GM21447 (cell line): ENCODE data around the gene RREB1.
"Not testable (repeated sequence)": the region's sequence is repeated elsewhere in the genome, so short reads cannot be mapped to it uniquely, and the experiment has no call there.

Experiments used
- ATAC-seq: cut with Tn5 transposase; IDR thresholded peaks from one replicate; pipeline ENCODE4 v1.9.1; 2021; ENCODE audit not compliant: unreplicated experiment

Gene RREB1

DNA sequence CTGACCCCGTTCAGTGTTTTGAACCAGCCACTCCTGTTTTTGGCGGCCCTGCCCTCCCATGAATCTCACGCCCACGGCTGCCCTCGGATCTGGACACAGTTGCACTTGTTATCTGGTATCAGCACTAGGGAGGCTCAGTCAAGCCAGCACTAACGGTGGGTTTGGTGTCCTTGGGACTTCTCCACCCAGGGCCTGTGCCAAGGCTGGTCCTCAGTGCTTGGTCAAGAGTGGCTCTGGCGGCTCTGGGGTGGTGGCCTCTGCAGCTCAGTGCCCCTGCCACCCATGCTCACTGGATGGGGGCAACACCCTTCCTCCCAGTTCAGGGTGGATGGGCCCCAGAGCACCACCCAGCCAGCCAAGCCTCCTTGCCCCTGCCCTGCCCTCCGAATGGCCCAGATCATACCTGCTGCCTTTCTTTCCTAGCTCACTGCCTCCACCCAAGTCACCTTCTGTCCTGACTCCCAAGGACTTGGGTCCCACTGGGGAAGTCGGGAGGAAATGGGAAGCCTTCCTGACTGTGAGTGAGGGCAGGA, 150.5 kb downstream of the RREB1 start:
- ATAC-seq = no peak

DNA sequence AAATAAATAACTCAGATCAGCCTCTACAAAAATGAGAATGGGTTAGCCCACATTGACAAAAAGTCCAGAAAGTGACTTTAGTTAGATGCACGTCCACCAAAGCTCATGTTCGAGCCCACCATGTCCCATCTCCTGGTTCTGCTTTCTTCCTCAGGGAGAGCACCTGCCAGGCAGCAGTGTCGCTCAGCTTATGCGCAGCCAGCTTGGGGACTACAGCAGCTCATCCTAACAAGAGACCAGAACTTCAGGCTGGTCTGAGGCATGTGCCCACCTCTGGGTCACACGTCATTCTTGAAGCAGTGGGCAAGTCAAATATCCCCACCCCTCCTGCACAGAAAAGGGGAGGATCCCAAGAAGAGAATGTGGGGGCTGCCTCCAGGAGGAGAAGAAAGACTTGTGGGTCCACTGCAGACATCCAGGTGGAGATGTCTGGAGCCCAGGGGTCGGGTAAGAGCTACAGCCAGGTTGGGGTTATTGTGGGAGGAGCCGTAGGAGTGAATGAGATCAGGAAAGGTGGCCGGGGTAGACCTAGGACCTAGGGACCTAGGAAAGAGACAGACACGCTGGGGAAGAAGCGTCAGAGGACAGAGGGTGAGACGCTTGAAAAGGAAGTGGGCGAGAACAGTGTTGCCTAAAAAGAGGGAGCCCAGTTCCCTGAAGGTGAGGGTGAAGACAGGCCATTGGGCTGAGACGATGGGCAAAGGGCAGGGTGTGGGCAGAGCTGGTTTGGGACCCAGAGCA, 152.7 kb downstream of the RREB1 start:
- no peak for ATAC-seq

DNA sequence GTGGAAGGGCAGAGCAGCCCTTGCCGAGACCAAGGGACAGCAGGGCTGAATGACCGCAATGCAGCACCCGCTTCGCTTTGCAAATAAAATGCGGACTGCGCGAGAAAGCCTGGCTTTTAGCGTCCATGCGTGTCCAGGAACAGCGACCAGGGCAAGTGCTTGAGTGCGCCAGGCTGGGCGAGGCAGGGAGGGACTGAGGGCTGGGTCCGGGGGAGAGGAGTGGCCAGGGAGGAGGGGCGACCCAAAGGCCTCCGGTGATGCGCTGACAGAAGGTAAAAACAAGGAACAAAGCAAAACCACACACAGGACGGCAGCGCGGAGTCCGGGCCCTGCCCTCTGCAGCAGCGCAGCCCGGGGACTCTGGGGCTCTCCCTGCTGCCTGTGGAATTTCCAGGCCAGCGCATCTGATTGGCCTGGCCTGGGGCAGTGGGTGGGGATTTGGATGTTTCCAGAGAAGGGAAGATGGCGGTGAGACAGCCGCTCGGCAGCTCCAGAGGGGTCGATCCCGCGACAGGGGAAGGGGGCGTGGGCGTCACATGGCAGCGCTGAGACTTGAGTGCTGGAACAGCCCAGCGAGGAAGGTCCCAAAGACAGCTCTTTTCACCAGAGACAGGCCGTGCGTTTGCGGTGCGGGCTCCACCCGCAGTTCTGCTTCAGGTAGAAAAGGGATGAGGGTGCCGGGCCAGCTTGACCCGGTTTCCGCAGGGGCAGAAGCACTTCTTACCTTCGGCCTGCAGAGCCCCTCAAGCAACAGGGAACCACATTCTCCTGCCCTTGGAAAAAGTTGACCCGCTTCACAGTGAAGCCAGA, 153.5 kb downstream of the RREB1 start:
- ATAC-seq = peak; percentile 81

DNA sequence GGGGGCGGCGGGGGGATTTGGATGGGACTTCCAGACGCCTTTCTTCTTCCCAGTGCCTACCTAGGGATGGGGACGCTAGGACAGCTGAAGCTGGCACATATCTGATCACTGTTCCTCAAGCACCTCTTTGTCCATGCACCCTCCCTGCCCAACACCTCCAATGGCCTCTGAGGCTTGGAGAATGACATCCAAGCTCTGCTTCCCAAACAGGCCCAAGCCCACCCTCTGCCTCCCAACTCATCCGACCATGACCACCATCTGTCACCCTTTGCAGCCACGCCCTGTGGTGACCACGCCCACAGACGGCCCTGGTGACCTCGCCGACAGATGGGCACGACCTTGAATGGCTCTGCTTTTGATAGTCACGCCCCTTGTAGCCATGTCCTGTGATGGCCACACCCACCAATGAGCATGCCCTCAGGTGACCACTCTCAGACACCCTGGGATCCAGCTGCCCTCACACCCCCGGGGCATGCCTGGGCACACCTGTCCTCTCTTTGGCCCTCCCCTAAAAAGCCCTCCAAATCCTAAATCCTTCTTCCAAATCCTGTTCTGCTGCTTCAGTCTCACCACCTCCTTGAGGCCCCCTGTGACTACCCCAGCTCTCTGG, 154.2 kb downstream of the RREB1 start:
- ATAC-seq = no peak

DNA sequence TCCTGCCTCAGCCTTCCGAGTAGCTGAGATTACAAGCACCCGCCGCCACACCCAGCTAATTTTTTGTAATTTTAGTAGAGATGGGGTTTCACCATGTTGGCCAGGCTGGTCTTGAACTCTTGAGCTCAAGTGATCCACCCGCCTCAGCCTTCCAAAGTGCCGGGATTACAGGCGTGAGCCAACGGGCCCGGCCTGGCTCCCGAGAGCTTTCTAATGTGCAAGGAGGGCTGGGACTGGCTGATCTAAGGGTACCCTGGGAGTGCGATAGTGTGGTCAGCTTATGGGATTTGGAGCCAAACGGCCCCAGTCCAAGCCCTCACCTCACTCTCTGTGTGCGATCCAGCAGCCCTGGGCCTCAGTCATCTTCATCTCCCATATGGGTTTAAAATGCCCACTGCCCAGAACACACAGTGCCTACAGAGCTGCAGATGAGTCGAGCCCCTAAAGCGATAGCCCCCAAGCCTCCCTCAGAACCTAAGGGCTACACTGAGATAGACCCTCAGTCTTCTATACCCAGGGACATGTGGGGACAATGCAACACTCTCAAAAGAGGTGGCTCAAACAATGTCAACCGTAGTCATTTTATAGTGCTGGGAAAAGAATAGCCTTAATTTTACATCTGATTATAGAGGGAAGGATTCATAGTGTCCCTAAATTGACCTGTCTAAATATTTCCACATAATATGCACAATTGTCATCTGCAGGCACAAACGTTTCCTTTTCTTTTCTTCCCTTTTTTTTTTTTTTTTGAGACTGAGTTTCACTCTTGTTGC, 155.2 kb downstream of the RREB1 start:
- no peak for ATAC-seq

DNA sequence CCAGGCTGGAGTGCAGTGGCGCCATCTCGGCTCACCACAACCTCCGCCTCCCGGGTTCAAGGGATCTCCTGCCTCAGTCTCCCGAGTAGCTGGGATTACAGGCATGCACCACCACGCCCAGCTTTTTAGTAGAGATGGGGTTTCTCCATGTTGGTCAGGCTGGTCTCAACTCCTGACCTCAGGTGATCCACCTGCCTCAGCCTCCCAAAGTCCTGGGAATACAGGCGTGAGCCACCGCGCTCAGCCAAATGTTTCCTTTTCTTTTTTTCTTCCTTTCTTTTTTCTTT, 155.7 kb downstream of the RREB1 start:
- not testable (repeated sequence) for ATAC-seq

DNA sequence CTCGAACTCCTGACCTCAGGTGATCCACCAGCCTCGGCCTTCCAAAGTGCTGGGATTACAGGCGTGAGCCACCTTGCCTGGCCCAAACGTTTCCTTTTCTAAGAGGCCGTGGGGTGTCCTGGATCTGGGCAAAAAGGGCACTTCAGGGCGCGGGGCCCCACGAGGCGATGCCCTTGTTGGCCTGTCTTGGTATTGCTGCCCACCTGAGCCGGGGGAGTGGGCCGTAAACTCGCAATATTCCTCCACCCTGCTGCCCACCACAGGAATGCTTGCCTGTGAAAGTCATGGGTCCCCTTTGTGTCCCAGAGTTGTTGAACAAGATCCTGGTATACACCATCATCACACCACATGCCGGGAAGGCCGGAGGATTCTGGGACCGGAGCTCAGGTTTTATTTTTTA, 156.3 kb downstream of the RREB1 start:
- ATAC-seq = no peak

DNA sequence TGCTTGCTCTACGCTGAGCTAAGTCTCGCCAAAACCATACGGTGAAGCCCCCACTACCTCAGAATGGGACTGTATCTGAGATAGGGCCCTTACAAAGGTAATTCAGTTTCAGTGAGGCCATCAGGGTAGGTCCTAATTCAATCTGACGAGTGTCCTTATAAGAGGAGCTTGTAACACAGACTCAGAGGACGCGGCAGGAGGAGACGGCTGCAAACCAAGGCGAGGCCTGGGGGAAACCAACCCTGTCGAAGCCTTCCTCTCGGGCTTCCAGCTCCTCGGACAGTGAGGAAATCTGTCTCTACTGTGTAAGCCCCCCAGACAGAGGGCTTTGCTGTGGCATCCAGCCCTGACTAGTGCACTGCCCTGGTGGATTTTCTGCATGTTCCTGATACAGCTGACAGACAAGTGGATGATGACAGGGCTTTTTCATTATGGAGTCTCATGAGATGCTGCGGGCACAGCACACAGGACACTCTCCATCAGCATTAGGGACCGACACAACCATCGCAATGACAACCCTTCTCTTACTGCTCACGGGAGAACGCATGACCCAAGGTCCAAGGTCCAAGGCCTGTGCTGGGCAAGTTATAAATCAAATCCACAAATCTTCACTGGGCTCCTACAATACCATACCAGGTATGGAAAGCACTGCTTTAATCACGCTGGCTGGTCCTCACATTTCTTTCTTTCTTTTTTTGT, 157.1 kb downstream of the RREB1 start:
- ATAC-seq = no peak

DNA sequence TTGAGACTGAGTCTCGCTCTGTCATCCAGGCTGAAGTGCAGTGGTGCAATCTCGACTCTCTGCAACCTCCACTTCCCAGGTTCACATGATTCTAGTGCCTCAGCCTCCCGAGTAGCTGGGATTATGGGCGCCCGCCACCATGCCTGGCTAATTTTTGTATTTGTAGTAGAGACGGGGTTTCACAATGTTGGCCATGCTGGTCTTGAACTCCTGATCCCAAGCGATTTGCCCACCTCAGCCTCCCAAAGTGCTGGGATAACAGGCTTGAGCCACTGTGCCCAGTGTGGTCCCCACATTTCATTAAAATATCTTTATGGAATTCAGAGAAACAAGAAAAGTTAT, 157.6 kb downstream of the RREB1 start:
- not testable (repeated sequence) for ATAC-seq

DNA sequence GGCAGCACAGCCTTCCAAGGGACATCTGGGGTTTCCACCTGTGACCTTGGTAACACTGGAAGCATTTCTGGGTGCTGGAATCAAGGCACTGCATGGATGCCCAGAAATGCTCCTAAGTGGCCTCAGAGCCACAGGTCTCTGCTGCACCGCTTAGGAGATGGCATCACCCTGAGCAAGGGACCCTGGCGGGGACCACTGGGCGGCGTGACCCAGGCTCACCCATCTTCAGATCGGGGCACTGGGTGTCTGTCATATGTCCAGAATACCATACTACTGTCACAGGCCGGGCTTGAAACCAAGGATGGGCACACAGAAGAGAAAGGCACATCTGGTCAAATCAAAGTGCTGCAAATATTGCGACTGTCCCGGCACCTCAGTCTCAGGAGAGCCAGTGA, 159.3 kb downstream of the RREB1 start:
- no peak for ATAC-seq

DNA sequence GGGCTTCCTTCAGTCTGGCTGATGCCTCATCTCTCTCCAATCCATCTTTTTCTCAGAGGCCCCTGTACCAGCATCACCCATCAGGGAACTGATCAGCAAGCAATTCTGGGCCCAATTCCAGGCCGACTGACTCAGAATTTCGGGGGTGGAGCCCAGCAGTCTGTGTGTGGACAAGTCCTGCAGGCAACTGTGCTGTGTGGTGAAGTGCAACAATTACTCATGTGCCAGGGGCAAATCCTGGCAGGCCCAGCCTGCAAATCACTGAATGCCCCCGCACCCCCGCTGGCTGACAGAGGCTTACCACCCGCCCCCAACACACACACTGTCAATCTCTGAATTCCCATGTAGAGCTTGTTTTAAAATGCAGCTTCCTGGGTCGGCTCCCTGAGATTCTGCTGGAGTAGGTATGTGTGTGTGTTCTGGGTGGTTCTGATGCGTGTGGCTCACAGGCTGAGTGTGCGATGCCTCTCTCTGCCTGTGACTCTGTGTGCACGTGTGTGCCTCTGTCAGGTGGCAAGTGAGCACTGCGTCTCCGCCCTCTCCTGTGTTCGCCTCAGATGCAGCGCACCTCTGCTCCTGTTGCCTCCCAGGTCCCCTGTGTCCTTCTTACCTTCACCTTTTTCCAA, 159.8 kb downstream of the RREB1 start:
- no peak for ATAC-seq

DNA sequence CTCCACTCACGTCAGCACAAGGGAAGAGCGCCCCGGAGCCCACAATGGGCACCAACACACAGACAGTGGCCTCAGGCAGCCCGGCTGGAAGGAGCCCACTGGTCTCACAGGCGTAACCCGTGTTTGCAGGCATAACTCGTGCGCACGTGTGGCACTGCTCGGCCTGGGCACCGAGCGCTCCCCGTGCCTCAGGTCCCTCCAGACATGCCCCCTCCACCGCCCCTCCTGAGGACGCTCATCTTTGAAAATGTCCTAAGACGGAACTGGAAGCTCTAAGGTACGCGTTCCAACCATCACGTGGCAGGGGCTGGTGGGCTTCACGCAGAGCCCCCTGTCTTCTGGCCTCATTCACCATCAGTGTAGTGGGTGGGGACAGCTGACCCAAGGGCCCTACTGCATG, 160.6 kb downstream of the RREB1 start:
- no peak for ATAC-seq

DNA sequence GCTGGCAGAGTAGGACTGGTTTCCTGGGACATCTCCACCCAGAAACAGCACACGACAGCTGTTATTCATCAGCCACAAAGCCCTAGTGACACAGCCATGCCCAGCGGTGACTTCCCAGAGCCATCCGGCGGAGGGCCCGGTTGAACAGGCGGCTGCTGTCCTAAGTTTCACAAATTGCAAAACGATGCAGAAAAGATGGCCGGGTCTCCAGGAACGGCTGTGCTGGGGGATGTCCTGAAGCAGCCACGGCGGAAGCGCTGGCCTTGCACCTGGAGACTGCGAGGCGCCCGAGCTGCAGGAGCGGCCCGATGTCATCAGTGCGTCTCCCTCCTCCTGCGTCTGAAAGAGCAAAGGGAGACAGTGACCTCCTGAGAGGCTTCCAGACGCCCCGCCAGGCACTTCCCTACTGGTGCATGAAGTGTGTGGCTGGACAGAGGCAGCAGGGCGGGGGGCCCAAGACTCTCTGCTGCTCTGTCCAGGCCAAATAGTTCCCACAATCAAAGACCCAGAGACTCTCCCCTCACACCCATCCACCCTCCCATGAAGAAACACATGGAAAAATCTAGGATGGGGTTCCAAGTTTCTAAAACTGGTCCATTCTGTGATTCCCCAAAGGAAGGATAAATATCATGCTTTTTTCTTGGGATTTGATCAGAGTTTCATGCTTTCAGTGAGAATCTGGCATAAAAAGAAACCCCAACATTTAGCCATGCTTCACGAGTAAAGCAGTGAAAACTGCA, 161.2 kb downstream of the RREB1 start:
- ATAC-seq = no peak

DNA sequence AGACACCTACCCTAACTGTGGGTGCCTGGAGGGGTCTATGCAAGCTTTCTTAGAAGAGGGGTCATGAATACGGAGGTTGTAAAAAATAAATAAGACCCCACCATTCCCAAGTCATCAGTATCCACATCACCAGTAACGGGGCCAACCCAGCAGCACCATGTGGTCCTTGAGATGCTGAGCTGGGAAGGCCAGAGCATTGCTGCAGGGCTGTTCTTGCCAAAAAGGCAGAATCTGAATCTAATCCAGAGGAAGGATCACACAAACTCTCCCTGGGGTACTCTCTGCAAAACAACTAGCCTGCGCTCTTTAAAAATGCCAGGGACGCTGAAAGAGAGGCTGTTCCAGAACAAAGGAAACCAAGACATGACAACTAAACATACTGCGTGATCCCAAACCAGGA, 162.1 kb downstream of the RREB1 start:
- no peak for ATAC-seq

DNA sequence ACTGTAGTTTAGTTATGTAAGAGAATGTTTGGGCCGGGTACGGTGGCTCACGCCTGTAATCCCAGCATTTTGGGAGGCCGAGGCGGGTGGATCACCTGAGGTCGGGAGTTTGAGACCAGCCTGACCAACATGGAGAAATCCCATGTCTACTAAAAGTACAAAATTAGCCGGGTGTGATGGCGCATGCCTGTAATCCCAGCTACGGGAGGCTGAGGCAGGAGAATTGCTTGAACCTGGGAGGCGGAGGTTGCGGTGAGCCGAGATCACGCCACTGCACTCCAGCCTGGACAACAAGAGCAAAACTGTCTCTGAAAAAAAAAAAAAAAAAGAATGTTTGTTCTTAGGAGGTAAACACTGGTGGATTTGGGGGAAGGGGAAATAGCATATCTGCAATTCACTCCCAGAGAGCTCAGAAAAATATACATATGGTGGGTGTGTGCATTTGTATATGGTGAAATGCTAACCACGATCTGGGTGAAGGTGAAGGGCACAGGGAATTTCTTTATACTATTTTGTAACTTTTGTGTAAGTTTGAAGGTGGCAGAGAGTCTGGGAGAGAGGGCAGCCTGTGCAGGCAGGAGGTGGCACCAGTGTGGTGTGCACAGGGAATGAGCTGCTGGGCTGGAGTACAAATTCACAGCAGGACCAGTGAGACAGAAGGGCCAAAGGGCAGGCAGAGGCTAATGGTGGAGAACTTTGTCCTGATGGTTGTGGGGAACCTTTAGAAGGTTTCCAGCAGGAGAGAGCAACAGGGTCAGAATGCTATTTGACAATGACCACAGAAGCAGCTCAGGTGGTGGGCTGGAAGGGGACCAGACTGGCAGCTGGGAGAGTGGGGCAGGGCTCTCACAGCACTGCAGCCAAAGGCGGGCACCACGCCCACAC, 162.8 kb downstream of the RREB1 start:
- ATAC-seq = no peak

DNA sequence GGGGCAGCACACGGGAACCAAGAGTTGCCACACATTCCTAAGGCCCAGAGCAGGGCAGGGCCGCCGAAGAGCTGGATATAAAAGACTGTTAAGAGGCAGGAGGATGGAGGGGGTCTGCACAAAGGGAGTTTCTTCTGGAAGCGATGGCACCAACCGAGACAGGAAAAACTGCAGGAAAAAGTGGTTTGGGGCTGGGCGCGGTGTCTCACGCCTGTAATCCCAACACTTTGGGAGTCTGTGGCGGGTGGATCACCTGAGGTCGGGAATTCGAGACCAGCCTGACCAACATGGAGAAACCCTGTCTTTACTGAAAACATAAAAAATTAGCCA, 163.4 kb downstream of the RREB1 start:
- ATAC-seq = no peak

DNA sequence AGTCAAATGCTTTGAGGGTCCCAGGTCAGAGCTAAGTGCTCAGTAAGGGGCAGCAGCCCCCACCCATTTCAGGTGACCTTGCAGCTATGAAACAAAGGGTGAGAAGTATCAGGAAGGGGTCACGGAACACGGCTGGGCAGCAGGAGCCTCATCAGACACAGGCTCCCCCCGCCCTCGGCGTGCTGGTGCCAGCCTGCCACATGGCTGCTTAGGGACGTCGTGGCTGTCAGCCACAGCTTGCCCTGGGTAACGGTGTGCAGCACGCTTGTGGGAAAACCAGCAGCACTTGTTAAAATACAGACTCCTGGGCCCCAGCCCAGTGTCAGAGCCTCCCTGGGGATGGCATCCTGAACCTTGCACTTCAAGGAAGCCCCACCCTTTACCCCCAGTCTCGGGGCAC, 165.9 kb downstream of the RREB1 start:
- no peak for ATAC-seq

DNA sequence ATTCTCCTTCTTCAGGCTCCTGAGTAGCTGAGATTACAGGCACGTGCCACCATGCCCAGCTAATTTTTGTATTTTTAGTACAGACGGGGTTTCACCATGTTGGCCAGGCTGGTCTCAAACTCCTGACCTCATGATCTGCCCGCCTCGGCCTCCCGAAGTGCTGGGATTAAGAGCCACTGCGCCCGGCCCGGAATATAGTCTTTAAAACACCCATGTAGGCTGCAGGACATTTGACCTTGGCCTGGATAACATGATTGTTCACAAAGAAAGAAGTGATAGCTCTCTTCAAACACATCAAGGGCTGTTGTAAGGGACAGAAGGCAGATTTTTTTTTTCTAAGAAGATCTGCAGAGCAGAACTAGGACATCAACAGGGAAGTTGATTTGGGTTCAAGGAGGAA, 166.8 kb downstream of the RREB1 start:
- not testable (repeated sequence) for ATAC-seq

DNA sequence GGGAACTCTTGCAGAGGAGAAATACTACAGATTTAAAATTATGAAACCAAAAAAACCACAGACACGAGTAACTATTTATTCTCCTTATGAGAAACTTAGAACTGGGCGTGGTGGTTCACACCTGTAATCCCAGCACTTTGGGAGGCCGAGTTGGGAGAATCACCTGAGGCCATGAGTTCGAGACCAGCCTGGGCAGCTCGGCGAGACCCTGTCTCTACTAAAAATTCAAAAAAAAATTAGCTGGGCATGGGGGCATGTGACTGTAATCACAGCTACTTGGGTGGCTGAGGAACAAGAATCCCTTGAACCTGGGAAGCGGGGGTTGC, 168.4 kb downstream of the RREB1 start:
- ATAC-seq = no peak
